Activated T-helper 2 cell treated with anti-CD3 and anti-CD28 coated beads, Interferon-gamma antibody, Interleukin-2, Interleukin-4, amounts not matched to agents 10 μg/mL and 5 μg/mL and 100 μg/mL, durations not matched to agents 14 hours and 24 hours and 36 hours (primary cell): ENCODE data around the gene PTCD2. TPM values are rescaled to one million over a fixed set of nuclear protein-coding genes. Genes with fewer than 3 reads are reported as not detected.

Experiments
- DNase-seq: peaks from one replicate; pipeline ENCODE4 v3.0.0; 2021; ENCODE audit warnings: low spot score
- H3K27ac Mint-ChIP-seq: one replicate; pipeline ENCODE4 v1.8.0; 2021; ENCODE audit warnings: mixed read lengths
- H3K27me3 Mint-ChIP-seq: one replicate; pipeline ENCODE4 v1.8.0; 2021; ENCODE audit warnings: low read depth, mixed read lengths
- H3K36me3 Mint-ChIP-seq: one replicate; pipeline ENCODE4 v1.8.0; 2021; ENCODE audit warnings: low read depth, mixed read lengths
- H3K4me1 Mint-ChIP-seq: one replicate; pipeline ENCODE4 v1.8.0; 2021; ENCODE audit warnings: low read depth, mixed read lengths
- H3K4me3 Mint-ChIP-seq: one replicate; pipeline ENCODE4 v1.8.0; 2021; ENCODE audit warnings: low read depth, mild to moderate bottlenecking, moderate library complexity, mixed read lengths
- H3K9me3 Mint-ChIP-seq: one replicate; pipeline ENCODE4 v1.8.0; 2021; ENCODE audit warnings: mixed read lengths
- intact Hi-C: fragments of 100-400 bp; cut with micrococcal nuclease; formaldehyde crosslinking; loops from one replicate; pipeline ENCODE4 v1.15.1; 2023
- total RNA-seq: library from RNA; stranded (reverse); gene quantifications from 2 replicates; pipeline ENCODE4 v1.2.3, GENCODE V29; 2022

PTCD2 gene
- total RNA-seq, 1 donor from 2014 or later: 16.8 TPM

DNA sequence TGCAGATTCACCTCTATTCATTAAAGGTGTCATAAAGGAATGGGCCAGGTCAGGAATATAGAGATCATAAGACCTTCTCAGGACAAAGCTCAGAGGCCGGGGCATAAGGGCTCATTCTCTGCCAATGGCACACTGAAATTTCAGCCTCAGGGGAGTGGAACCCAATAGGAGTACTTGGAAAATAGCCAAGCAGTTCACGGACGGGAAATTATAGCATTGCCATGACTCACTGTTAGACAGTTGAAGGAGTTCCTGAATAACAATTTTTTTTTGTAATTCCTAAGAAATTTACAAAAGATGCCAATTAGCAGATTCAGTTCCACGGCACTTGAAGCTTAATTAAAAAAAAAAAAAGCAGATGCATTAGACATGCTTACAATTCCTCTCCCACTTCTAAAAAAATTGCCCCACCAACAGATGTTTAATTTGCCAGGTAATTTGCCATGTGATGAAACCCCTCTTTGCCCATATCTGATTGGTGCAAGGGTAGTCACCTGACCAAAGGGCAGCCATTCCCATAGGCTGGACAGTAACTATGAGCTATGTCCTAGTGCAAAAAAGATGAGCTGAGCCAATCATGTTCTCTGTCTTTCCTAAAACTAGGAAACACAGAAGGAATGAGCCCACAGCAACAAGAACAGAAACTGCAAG, 58.6 kb downstream of the PTCD2 start:
- no peaks in the 10 kb centered on the region for H3K4me1 Mint-ChIP-seq
- no peak overlapping the region for H3K27ac Mint-ChIP-seq
- intact Hi-C loops: no loop called here
- H3K36me3 Mint-ChIP-seq: no peaks in the 10 kb centered on the region
- no peak overlapping the region for H3K4me3 Mint-ChIP-seq
- peaks cover 18% of the 10 kb centered on the region for H3K27me3 Mint-ChIP-seq
- no peak for DNase-seq
- no peaks in the 10 kb centered on the region for H3K9me3 Mint-ChIP-seq

GRCh38 chr5:72379936-72380335, 59.8 kb downstream of the PTCD2 start:
- no peak overlapping the region for H3K27ac Mint-ChIP-seq
- H3K9me3 Mint-ChIP-seq: no peaks in the 10 kb centered on the region
- no peaks in the 10 kb centered on the region for H3K4me1 Mint-ChIP-seq
- peaks cover 18% of the 10 kb centered on the region for H3K27me3 Mint-ChIP-seq
- intact Hi-C loops: no loop called here
- H3K36me3 Mint-ChIP-seq: no peaks in the 10 kb centered on the region
- no peak overlapping the region for H3K4me3 Mint-ChIP-seq
- no peak for DNase-seq

- Mint-ChIP-seq H3K27ac (no peak overlapping the region), H3K9me3 (no peaks in the 10 kb centered on the region), H3K36me3 (no peaks in the 10 kb centered on the region), H3K27me3 (peaks cover 16% of the 10 kb centered on the region), H3K4me1 (no peaks in the 10 kb centered on the region), H3K4me3 (no peak overlapping the region)
- no peak for DNase-seq
- intact Hi-C loops: no loop called here
Observed at GRCh38 chr5:72380492-72381274, 60.5 kb downstream of the PTCD2 start.

DNA sequence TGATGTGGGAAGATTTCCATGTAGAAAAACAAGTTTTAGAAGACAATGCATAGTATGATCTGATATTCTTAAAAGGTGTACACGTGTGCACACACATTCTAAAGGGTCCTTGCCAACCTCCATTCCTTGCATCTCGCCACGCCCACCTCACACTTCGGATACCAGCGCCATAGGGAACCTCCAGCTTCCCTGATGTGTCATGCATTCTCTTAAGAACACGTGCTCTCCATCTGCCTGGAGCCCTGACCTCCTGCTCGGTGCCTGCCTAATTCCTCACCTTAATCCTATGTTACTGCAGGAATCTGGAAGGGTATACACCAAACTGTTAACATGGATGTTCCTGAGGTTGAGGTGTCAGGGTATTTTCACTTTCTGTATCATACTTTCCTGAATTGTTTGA, 63.1 kb downstream of the PTCD2 start:
- no peaks in the 10 kb centered on the region for H3K9me3 Mint-ChIP-seq
- no peak overlapping the region for H3K27ac Mint-ChIP-seq
- H3K4me3 Mint-ChIP-seq: no peak overlapping the region
- H3K4me1 Mint-ChIP-seq: no peaks in the 10 kb centered on the region
- intact Hi-C loops: no loop called here
- DNase-seq: no peak
- no peaks in the 10 kb centered on the region for H3K36me3 Mint-ChIP-seq
- peaks cover 18% of the 10 kb centered on the region for H3K27me3 Mint-ChIP-seq

- DNase-seq: no peak
- intact Hi-C loops: no loop called here
- Mint-ChIP-seq H3K4me1 (no peaks in the 10 kb centered on the region), H3K27me3 (peaks cover 19% of the 10 kb centered on the region), H3K36me3 (no peaks in the 10 kb centered on the region), H3K4me3 (no peak overlapping the region), H3K9me3 (no peaks in the 10 kb centered on the region), H3K27ac (no peak overlapping the region)
Observed at GRCh38 chr5:72383726-72384125, 63.6 kb downstream of the PTCD2 start.

DNA sequence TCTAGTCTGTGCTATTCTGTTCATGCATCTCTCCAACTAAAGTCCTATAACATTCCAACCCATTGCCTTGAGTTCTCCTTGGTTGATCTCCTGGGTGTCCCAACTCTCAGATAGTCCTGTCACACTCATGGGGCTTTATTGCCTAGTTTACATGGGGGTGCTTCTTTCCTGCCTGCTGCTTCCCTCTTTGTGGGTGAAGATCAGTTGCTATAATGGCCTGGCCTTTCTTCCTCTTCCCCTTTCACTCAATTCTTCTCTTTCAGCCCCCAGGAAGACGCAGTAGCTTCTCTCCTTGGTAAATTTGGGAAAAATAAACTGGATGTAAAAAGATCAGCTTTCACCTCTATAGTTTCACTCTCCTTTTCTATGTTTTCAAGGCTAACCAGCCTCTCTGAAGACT, 66.5 kb downstream of the PTCD2 start:
- DNase-seq: no peak
- Mint-ChIP-seq H3K4me1 (no peaks in the 10 kb centered on the region), H3K4me3 (no peak overlapping the region), H3K27me3 (peaks cover 14% of the 10 kb centered on the region), H3K9me3 (no peaks in the 10 kb centered on the region), H3K36me3 (no peaks in the 10 kb centered on the region), H3K27ac (no peak overlapping the region)
- intact Hi-C loops: no loop called here

GRCh38 chr5:72387985-72388384, 67.8 kb downstream of the PTCD2 start:
- intact Hi-C loops: no loop called here
- H3K4me1 Mint-ChIP-seq: no peaks in the 10 kb centered on the region
- H3K36me3 Mint-ChIP-seq: no peaks in the 10 kb centered on the region
- no peak overlapping the region for H3K27ac Mint-ChIP-seq
- H3K27me3 Mint-ChIP-seq: peaks cover 18% of the 10 kb centered on the region
- H3K4me3 Mint-ChIP-seq: no peak overlapping the region
- no peak for DNase-seq
- H3K9me3 Mint-ChIP-seq: no peaks in the 10 kb centered on the region

DNA sequence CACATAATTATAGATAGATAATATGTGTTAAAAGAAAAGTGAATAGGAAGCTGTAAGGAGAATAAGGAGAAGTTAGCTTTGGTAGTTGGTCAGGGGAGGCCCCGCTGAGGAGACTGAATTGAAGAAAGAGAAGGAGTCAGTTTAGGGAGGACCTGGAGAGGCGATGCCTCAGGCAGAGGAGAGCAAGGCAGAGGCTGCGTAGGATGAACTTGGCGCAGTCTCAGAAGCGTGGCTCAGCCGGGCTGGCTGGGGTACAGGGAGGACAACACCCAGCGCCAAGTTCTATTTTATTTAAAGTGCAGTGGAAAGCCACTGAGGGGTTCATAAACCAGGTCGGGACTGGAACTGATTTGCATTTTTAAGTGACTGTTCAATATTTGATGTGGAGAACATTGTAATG, 68.5 kb downstream of the PTCD2 start:
- no peak for DNase-seq
- Mint-ChIP-seq H3K4me1 (no peaks in the 10 kb centered on the region), H3K27ac (no peak overlapping the region), H3K36me3 (no peaks in the 10 kb centered on the region), H3K9me3 (no peaks in the 10 kb centered on the region), H3K27me3 (peaks cover 20% of the 10 kb centered on the region), H3K4me3 (no peak overlapping the region)
- intact Hi-C loops: no loop called here

GRCh38 chr5:72390836-72391235, 70.7 kb downstream of the PTCD2 start:
- Mint-ChIP-seq H3K4me3 (no peak overlapping the region), H3K27me3 (peaks cover 29% of the 10 kb centered on the region), H3K36me3 (no peaks in the 10 kb centered on the region), H3K9me3 (no peaks in the 10 kb centered on the region), H3K27ac (no peak overlapping the region), H3K4me1 (no peaks in the 10 kb centered on the region)
- intact Hi-C loops: loop anchor here (10.0 kb wide), 1 partner anchor 134 kb away; no protein-coding TSS in a partner anchor
- no peak for DNase-seq

GRCh38 chr5:72392326-72392733, 72.2 kb downstream of the PTCD2 start:
- Mint-ChIP-seq H3K4me3 (no peak overlapping the region), H3K27ac (no peak overlapping the region), H3K9me3 (no peaks in the 10 kb centered on the region), H3K36me3 (no peaks in the 10 kb centered on the region), H3K27me3 (peaks cover 22% of the 10 kb centered on the region), H3K4me1 (no peaks in the 10 kb centered on the region)
- no peak for DNase-seq
- intact Hi-C loops: loop anchor here (10.0 kb wide), 1 partner anchor 132 kb away; no protein-coding TSS in a partner anchor

DNA sequence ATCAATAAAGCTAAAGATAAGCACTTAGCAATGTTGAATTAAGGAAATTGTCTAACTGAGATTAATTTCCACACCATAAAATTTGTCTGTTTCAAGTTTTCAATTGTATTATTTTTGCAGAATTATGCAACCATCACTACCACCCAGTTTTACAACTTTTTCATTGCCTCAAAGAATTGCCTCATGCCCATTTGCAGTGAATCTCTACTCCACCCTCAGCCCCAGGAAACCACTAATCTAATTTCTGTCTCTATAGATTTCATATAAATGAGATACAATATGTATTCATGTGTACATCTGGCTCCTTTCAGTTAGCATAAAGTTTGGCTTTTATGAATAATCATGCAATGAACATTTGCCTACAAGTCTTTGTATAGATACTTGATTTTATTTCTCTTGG, 72.9 kb downstream of the PTCD2 start:
- intact Hi-C loops: loop anchor here (10.0 kb wide), 1 partner anchor 132 kb away; no protein-coding TSS in a partner anchor
- no peak overlapping the region for H3K27ac Mint-ChIP-seq

GRCh38 chr5:72394688-72395087, 74.5 kb downstream of the PTCD2 start:
- no peak overlapping the region for H3K4me3 Mint-ChIP-seq
- no peaks in the 10 kb centered on the region for H3K4me1 Mint-ChIP-seq
- H3K27ac Mint-ChIP-seq: no peak overlapping the region
- H3K27me3 Mint-ChIP-seq: peaks cover 29% of the 10 kb centered on the region
- no peaks in the 10 kb centered on the region for H3K9me3 Mint-ChIP-seq
- intact Hi-C loops: loop anchor here (10.0 kb wide), 1 partner anchor 130 kb away; no protein-coding TSS in a partner anchor
- DNase-seq: no peak
- no peaks in the 10 kb centered on the region for H3K36me3 Mint-ChIP-seq

More for the DNA sequence above, 72.9 kb downstream of the PTCD2 start:
- Mint-ChIP-seq H3K36me3 (no peaks in the 10 kb centered on the region), H3K27me3 (peaks cover 25% of the 10 kb centered on the region), H3K4me1 (no peaks in the 10 kb centered on the region), H3K4me3 (no peak overlapping the region), H3K9me3 (no peaks in the 10 kb centered on the region)
- no peak for DNase-seq

DNA sequence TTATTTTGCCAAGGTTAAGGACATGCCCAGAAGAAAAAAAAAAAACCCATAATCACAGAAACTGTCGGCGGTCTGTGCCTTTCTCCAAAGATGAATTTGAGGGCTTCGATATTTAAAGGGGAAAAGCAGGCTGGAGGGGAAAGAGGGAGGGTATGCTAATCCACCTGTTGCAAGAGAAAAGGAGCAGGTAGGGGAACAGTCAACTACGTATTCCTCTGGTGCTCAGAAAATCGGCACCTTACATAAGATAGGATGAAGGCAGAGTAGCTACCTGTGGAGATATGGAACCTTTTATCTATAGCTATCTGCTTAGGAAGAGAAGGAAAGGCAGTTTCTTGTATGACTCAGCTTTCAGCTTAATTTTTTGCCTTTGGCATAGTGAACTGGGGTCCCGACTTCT, 77.7 kb downstream of the PTCD2 start:
- Mint-ChIP-seq H3K4me3 (no peak overlapping the region), H3K27me3 (peaks cover 26% of the 10 kb centered on the region), H3K4me1 (no peaks in the 10 kb centered on the region), H3K36me3 (no peaks in the 10 kb centered on the region), H3K27ac (no peak overlapping the region), H3K9me3 (peaks cover 21% of the 10 kb centered on the region)
- intact Hi-C loops: loop anchor here (10.0 kb wide), 1 partner anchor 127 kb away; no protein-coding TSS in a partner anchor
- DNase-seq: no peak
